AG04450 (cell line): ENCODE results near the gene GPRC5C. TPM values are rescaled to one million over a fixed set of nuclear protein-coding genes. Genes with fewer than 3 reads are reported as not detected.

Source experiments
- CTCF ChIA-PET: fragments of 300-600, 350-600 bp; formaldehyde crosslinking; extraction: SDS; loops from one replicate; lab custom pipeline; 2022; ENCODE audit warnings: antibody characterized with exemption, inconsistent platforms; lab: Charles Lee
- POLR2A ChIA-PET: fragments of 350-600 bp; formaldehyde crosslinking; extraction: SDS; loops from one replicate; lab custom pipeline; 2021; ENCODE audit warnings: antibody characterized with exemption, inconsistent platforms; lab: Yijun Ruan, JAX
- DNase-seq: peaks from one replicate; pipeline ENCODE4 v3.0.0-alpha.2; 2011; ENCODE audit warnings: low read depth, low spot score
- H3K27ac ChIP-seq: one replicate; pipeline ENCODE4 v1.5.1; 2012; ENCODE audit warnings: low read depth, low read length, control low read depth
- H3K27me3 ChIP-seq: one replicate; pipeline ENCODE4 v1.6.0; 2012; ENCODE audit warnings: low read length; ENCODE audit not compliant: control insufficient read depth, insufficient read depth
- H3K4me3 ChIP-seq: 2 replicates; pipeline ENCODE4 v1.5.1; 2011; ENCODE audit warnings: mild to moderate bottlenecking, low read depth, low read length, control low read depth
- H3K9me3 ChIP-seq: 2 replicates; pipeline ENCODE4 v1.5.1; 2012; ENCODE audit warnings: low read length; ENCODE audit not compliant: control insufficient read depth, insufficient read depth
- CTCF ChIP-seq: IDR thresholded peaks from 2 replicates; pipeline ENCODE4 v1.5.1; 2011; ENCODE audit warnings: low read depth, low read length, control low read depth, inconsistent platforms
- polyA plus RNA-seq: library from polyadenylated mRNA; depleted of rRNA; stranded (reverse); fragments of >200 nt; gene quantifications from 2 replicates; pipeline ENCODE4 v1.2.3, GENCODE V29; 2011

The GPRC5C gene
- polyA plus RNA-seq, 1 experiment, result 0.14 TPM

GRCh38 chr17:74443516-74444296 is 11.8 kb downstream of the GPRC5C start:
- ChIA-PET CTCF (interaction anchor here (2.8 kb wide), 1 partner anchor 14 kb away, joined by 13 read pairs; no protein-coding TSS in a partner anchor), POLR2A (no interaction called here)
- H3K27me3 ChIP-seq, result no peaks in the 10 kb centered on the region
- H3K4me3 ChIP-seq, result no peak overlapping the region
- H3K27ac ChIP-seq, result no peak overlapping the region
- no peak for DNase-seq
- no peak for TF ChIP-seq CTCF
- H3K9me3 ChIP-seq, result peaks cover 33% of the 10 kb centered on the region

GRCh38 chr17:74444406-74444805 is 12.5 kb downstream of the GPRC5C start:
- CTCF ChIA-PET, result interaction anchor here (2.8 kb wide), 1 partner anchor 13 kb away, joined by 13 read pairs; no protein-coding TSS in a partner anchor
- no peak for TF ChIP-seq CTCF

GRCh38 chr17:74445158-74445557 is 13.3 kb downstream of the GPRC5C start:
- no peak overlapping the region for H3K4me3 ChIP-seq
- no peak for DNase-seq
- TF ChIP-seq CTCF, result no peak
- peaks cover 25% of the 10 kb centered on the region for H3K9me3 ChIP-seq
- H3K27me3 ChIP-seq, result no peaks in the 10 kb centered on the region
- ChIA-PET CTCF (interaction anchor here (0.9 to 2.8 kb wide), 2 partner anchors 12 to 66 kb away, joined by 3 to 13 read pairs; no protein-coding TSS in a partner anchor), POLR2A (interaction anchor here (0.7 kb wide), 1 partner anchor 27 kb away, joined by 3 read pairs; no protein-coding TSS in a partner anchor)
- H3K27ac ChIP-seq, result peak overlapping the region; percentile 11

More at GRCh38 chr17:74444406-74444805, 12.5 kb downstream of the GPRC5C start:
- H3K4me3 ChIP-seq, result no peak overlapping the region
- no peak for DNase-seq
- no peak overlapping the region for H3K27ac ChIP-seq
- H3K9me3 ChIP-seq, result peaks cover 33% of the 10 kb centered on the region
- POLR2A ChIA-PET, result no interaction called here
- H3K27me3 ChIP-seq, result no peaks in the 10 kb centered on the region

GRCh38 chr17:74446551-74447500 is 14.9 kb downstream of the GPRC5C start:
- POLR2A ChIA-PET, result no interaction called here
- Histone ChIP-seq H3K27ac (no peak overlapping the region), H3K4me3 (no peak overlapping the region), H3K9me3 (peaks cover 17% of the 10 kb centered on the region), H3K27me3 (no peaks in the 10 kb centered on the region)
- TF ChIP-seq CTCF, result no peak
- no peak for DNase-seq
- CTCF ChIA-PET, result interaction anchor here (0.8 kb wide), 1 partner anchor 10 kb away, joined by 4 read pairs; no protein-coding TSS in a partner anchor
